LNCAP (cell line): Measurements from ENCODE around the gene SS18L1.

Source experiments
- CTCF ChIP-seq: fragments of 450-650 bp; IDR thresholded peaks from 2 replicates; pipeline ENCODE4 v1.5.1; 2017; ENCODE audit warnings: mild to moderate bottlenecking

The SS18L1 gene

GRCh38 chr20:62219992-62220665 is 76.6 kb downstream of the SS18L1 start, which contains the start of gene HRH3:
Gene HRH3, minus strand, starts transcription at chr20:62220278. Its CDS starts 308 bp downstream, at chr20:62219970.
- no peak for TF ChIP-seq CTCF

DNA sequence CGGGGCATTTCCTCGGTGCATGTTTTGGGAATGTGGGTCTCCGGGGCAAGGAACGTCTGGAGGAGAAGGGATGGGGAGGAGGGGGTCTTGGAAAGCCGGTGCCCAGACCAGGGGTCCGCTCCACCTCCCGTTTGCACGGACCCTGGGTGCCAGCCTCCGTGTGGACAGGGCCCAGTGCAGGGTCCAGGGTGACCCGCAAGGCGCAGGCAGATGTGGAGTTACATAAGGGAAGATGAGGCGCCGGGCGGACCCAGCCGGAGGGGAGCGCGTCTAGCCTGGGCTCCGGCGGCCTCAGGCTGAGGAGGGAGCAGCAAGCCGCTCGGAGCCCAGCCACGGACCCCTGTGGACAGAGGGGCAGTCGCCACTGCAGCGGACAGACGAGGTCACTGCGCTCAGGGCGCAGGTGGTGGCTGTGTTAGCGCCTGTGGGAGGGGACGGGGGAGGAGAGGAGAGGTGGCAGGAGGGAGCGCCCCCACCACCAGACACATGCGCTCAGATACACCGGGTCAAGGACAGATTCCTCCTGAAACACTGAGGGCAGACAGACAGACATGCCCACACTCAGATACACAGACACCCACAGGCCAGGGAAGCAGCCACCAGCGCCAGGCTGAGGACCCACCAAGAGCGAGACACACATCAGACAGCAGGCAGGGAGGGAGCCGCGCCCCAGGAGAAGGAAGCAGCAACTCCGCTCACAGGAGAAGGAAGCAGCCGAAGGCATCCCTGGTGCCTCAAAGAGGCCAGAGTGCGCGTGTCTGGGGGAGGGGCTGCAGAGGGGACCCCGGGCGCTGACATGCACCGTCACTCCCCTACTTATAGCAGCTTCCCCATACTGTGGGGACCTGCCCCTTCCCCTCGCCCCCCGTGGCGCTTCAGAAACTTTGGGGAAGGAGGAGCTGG is 77.3 kb downstream of the SS18L1 start:
- no peak for TF ChIP-seq CTCF

- TF ChIP-seq CTCF: no peak
Measured at GRCh38 chr20:62222266-62222850, 78.8 kb downstream of the SS18L1 start.

DNA sequence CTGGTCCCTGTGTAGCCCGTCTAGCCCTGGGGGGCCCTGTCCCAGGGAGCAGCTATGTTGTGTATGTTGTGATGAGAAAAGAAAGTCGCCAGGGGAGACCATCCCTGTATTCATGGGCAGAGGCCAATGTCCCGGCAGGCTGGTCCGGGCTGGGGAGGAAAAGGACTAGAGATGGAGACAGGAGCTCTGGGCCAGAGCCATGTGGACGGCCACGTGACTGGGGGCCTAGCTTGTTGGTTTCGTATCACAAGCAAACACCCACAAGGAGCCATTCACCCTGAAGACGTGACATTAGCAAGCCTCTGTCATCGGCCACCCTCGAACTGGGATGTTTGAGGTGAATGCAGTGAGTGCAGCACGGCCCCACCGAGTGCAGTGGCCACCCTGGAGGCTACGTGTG is 79.4 kb downstream of the SS18L1 start:
- TF ChIP-seq CTCF: no peak

DNA sequence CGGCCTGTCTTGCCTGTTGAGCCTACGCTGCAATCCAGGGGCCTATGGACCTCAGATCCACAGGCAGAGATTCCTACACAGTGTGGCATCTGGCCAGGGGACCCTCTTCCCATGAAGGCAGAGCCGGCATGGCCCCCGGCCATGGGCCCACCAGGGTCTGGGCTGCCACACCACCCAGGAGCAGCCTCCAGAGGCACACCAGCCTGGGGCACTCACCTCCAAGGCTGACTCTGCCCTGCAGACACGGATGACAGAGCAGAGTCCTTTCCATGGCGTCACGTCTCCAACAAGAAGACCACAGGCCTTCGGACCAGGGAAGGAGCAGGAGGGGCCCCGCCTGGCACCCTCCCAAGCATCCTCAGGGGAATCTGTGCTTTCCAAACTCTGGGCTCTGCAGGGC is 80.0 kb downstream of the SS18L1 start:
- TF ChIP-seq CTCF: no peak

GRCh38 chr20:62224113-62224855 is 80.7 kb downstream of the SS18L1 start:
- no peak for TF ChIP-seq CTCF

DNA sequence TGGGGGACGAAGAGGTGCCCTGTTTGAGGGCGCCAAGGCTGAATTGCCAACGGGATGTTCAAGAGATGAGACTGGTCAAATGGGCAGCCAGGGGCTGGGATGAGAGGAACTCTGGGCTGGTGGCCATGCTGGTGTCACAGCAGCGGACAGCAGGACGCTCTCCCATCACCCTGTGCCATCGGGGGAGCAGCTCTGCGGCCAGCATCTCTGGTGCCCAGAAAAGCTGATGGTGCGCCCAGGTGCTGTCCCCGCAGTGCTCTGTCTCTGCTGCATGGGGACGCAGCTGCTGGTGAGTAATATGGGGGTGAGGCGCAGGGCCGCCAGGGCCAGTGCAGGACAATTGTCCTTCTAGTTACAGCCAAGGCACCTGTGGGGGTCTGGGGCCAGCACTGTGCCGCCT is 81.5 kb downstream of the SS18L1 start:
- TF ChIP-seq CTCF: no peak
